Endothelial cell of umbilical vein (primary cell): ENCODE measurements around the gene CLDN14. TPM values are rescaled to one million over a fixed set of nuclear protein-coding genes. Genes with fewer than 3 reads are reported as not detected.

Source experiments
- BruUV-seq: library from RNA; stranded (reverse); fragments of 400-500 nt; replicated peaks from 2 replicates; lab custom pipeline; 2021; lab: Mats Ljungman, UMichigan
- CTCF ChIA-PET: fragments of 300-600, 350-600 bp; sonication (Branson Sonifier 250); formaldehyde crosslinking; loops from one replicate; lab custom pipeline; 2021; ENCODE audit warnings: antibody characterized with exemption, inconsistent platforms; lab: Charles Lee
- POLR2A ChIA-PET: fragments of 300-600, 350-600 bp; sonication (Branson Sonifier 250); formaldehyde crosslinking; loops from one replicate; lab custom pipeline; 2021; ENCODE audit warnings: antibody characterized with exemption, inconsistent platforms; lab: Charles Lee
- DNase-seq: peaks from one replicate; pipeline ENCODE4 v3.0.0-alpha.2; 2011; ENCODE audit warnings: low read depth, low spot score
- FAIRE-seq: peaks from 2 replicates; lab custom pipeline; 2011; peaks lifted over from hg19 to GRCh38; lab: Jason Lieb, UNC
- H2AFZ ChIP-seq: 2 replicates; pipeline ENCODE4 v1.6.0; 2012; ENCODE audit warnings: low read depth, low read length, control low read depth, inconsistent platforms
- H3K27ac ChIP-seq: 2 replicates; pipeline ENCODE4 v1.5.1; 2011; ENCODE audit warnings: low read depth, mild to moderate bottlenecking, control low read depth, low read length, moderate library complexity; ENCODE audit not compliant: insufficient read depth
- H3K27me3 ChIP-seq, 2 experiments: 2 replicates each; pipeline versions ENCODE4 v1.6.0 to v1.6.1; 2011; ENCODE audit warnings: low read length in 2 of 2, mixed read lengths in 1 of 2; ENCODE audit not compliant: control insufficient read depth in 2 of 2, insufficient read depth in 2 of 2
- H3K36me3 ChIP-seq, 2 experiments: 2 replicates in 1 of 2; 3 replicates in 1 of 2; pipeline ENCODE4 v1.5.1; 2011; ENCODE audit warnings: low read length in 2 of 2, mild to moderate bottlenecking in 1 of 2, moderate library complexity in 1 of 2; ENCODE audit not compliant: control insufficient read depth in 2 of 2, insufficient read depth in 2 of 2; ENCODE audit errors: extremely low read depth in 1 of 2
- H3K4me1 ChIP-seq: 3 replicates; pipeline ENCODE4 v1.5.1; 2011; ENCODE audit warnings: mild to moderate bottlenecking, low read length; ENCODE audit not compliant: control insufficient read depth, insufficient read depth; ENCODE audit errors: extremely low read depth
- H3K4me2 ChIP-seq: 2 replicates; pipeline ENCODE4 v1.6.1; 2011; ENCODE audit warnings: low read length, control low read depth, mixed read lengths; ENCODE audit not compliant: insufficient read depth
- H3K4me3 ChIP-seq, 3 experiments: fragments of 200-600 bp in 1 of 3; sonication (generic), shearing (Covaris generic) in 1 of 3; replicated peaks in 1 of 3; 2 replicates each; pipeline ENCODE4 v1.5.1; 2011 to 2016; ENCODE audit warnings: control low read depth in 3 of 3, low read length in 3 of 3, mild to moderate bottlenecking in 2 of 3, inconsistent platforms in 1 of 3, low read depth in 1 of 3, moderate library complexity in 1 of 3; ENCODE audit not compliant: insufficient read depth in 1 of 3
- H3K79me2 ChIP-seq: 2 replicates; pipeline ENCODE4 v1.6.0; 2012; ENCODE audit warnings: low read length, inconsistent platforms; ENCODE audit not compliant: control insufficient read depth, insufficient read depth
- H3K9ac ChIP-seq: replicated peaks from 2 replicates; pipeline ENCODE3; 2011; ENCODE audit warnings: low read length, control low read depth; ENCODE audit not compliant: insufficient read depth; ENCODE audit errors: extremely low read depth
- H3K9me1 ChIP-seq: replicated peaks from 3 replicates; pipeline ENCODE4 v1.6.0; 2011; ENCODE audit warnings: mild to moderate bottlenecking, low read length; ENCODE audit not compliant: control insufficient read depth, insufficient read depth; ENCODE audit errors: extremely low read depth
- H3K9me3 ChIP-seq: replicated peaks from 2 replicates; pipeline ENCODE4 v1.5.1; 2012; ENCODE audit warnings: low read length, inconsistent platforms; ENCODE audit not compliant: control insufficient read depth, insufficient read depth
- H4K20me1 ChIP-seq: replicated peaks from 2 replicates; pipeline ENCODE3; 2011; ENCODE audit warnings: mild to moderate bottlenecking, low read length; ENCODE audit not compliant: control insufficient read depth, insufficient read depth; ENCODE audit errors: extremely low read depth
- EZH2 ChIP-seq: IDR thresholded peaks from 2 replicates; pipeline ENCODE4 v1.6.1; 2012; ENCODE audit warnings: borderline replicate concordance, low read depth, mild to moderate bottlenecking, moderate library complexity, low read length, inconsistent platforms; ENCODE audit not compliant: severe bottlenecking
- FOS ChIP-seq: IDR thresholded peaks from 2 replicates; pipeline ENCODE4 v1.6.1; 2011; ENCODE audit warnings: mild to moderate bottlenecking, low read length, moderate library complexity, borderline replicate concordance; ENCODE audit not compliant: insufficient read depth
- GATA2 ChIP-seq: IDR thresholded peaks from 2 replicates; pipeline ENCODE4 v1.7.0; 2011; ENCODE audit warnings: low read depth, mild to moderate bottlenecking, moderate library complexity, mixed read lengths, low read length; ENCODE audit not compliant: insufficient read length, insufficient read depth
- JUN ChIP-seq: IDR thresholded peaks from 2 replicates; pipeline ENCODE4 v1.6.1; 2011; ENCODE audit warnings: borderline replicate concordance, low read depth; ENCODE audit not compliant: insufficient read length, insufficient read depth
- MAX ChIP-seq: IDR thresholded peaks from 2 replicates; pipeline ENCODE4 v1.6.1; 2011; ENCODE audit not compliant: insufficient read depth, insufficient read length
- MYC ChIP-seq: IDR thresholded peaks from one replicate; pipeline ENCODE4 v1.6.1; 2011; ENCODE audit warnings: mild to moderate bottlenecking, low read depth, low read length
- POLR2A ChIP-seq: IDR thresholded peaks from 2 replicates; pipeline ENCODE4 v1.6.1; 2012; ENCODE audit warnings: low read depth, mild to moderate bottlenecking, control low read depth, low read length
- POLR2AphosphoS5 ChIP-seq: IDR thresholded peaks from 2 replicates; pipeline ENCODE4 v1.6.1; 2012; ENCODE audit warnings: low read depth, mild to moderate bottlenecking, control low read depth, low read length, moderate library complexity; ENCODE audit not compliant: insufficient read depth
- dilution Hi-C: fragments of 300-500 bp; cut with MboI; formaldehyde crosslinking; loops from one replicate; pipeline ENCODE4 v1.15.0; 2019; ENCODE audit warnings: low sequenced_read_pairs; ENCODE audit not compliant: extremely low pct_ligation_motif_present
- intact Hi-C: fragments of 100-400 bp; cut with micrococcal nuclease; formaldehyde crosslinking; loops from one replicate; pipeline ENCODE4 v1.10.0; 2022
- polyA plus RNA-seq, 4 experiments: library from polyadenylated mRNA; depleted of rRNA in 3 of 4; stranded (reverse) in 3 of 4; unstranded in 1 of 4; fragments of >200 nt; gene quantifications; 2 replicates each; pipeline versions ENCODE4 v1.2.1 to v1.2.3, GENCODE V29; 2011 to 2012; ENCODE audit warnings: missing spikeins in 1 of 4
- total RNA-seq: library from RNA; stranded (reverse); gene quantifications from 2 replicates; pipeline ENCODE4 v1.2.3, GENCODE V29; 2021
- TF ChIP-seq, protein P1 (sequence below), 2 donors: IDR thresholded peaks; 1 replicate in 1 of 2; 2 replicates in 1 of 2; pipeline ENCODE4 v1.5.1; 2011; ENCODE audit warnings: low read length in 2 of 2, mild to moderate bottlenecking in 2 of 2, moderate library complexity in 2 of 2, control low read depth in 1 of 2, inconsistent platforms in 1 of 2, low read depth in 1 of 2; ENCODE audit not compliant: insufficient read depth in 1 of 2; ENCODE audit errors: extremely low read depth in 1 of 2

CLDN14 gene
- total and polyA plus RNA-seq, 2 donors (not counting 3 experiments of a cell fraction or from before 2014, with no cell fraction given): 1.0 to 2.5 TPM

DNA sequence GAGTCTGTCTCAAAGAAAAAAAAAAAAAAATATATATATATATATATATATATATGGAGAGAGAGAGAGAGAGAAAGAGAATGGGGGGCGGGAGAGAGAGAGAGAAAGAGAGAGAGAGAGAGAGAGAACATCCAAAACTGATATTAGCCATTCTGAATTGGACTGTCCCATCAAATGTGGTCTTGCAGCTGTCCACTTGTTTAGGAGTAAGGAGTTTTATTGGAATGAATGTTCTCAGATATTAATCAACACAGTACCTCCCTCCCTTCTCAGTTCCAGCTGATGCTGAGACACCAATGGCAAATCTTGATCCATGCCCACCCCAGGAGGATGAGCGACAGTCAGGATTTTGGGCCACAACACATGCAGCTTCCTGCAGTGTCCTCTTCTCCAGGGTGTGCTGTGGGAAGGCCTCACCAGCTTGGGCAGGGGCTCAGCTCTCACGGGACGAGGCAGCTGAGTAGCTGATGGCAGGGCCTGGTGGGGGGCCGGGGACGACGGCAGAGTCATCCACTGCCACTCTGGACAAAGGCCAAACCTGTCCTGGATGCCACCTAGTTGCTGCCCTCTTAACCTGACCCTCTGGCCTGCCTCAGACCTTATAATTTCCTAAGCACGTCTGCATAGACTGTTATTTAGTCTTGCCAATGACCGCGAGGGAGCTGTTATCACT lies 9.3 kb upstream of the CLDN14 start:
- ChIA-PET POLR2A (no interaction called here), CTCF (interaction anchor here (0.9 to 1.5 kb wide), 3 partner anchors 10 to 67 kb away, joined by 3 to 5 read pairs (median 4); no protein-coding TSS in a partner anchor)
- TF ChIP-seq GATA2 (no peak), EZH2 (no peak), MYC (no peak), FOS (no peak), POLR2AphosphoS5 (no peak), POLR2A (no peak), MAX (no peak), JUN (no peak)
- TF ChIP-seq, protein P1, sequence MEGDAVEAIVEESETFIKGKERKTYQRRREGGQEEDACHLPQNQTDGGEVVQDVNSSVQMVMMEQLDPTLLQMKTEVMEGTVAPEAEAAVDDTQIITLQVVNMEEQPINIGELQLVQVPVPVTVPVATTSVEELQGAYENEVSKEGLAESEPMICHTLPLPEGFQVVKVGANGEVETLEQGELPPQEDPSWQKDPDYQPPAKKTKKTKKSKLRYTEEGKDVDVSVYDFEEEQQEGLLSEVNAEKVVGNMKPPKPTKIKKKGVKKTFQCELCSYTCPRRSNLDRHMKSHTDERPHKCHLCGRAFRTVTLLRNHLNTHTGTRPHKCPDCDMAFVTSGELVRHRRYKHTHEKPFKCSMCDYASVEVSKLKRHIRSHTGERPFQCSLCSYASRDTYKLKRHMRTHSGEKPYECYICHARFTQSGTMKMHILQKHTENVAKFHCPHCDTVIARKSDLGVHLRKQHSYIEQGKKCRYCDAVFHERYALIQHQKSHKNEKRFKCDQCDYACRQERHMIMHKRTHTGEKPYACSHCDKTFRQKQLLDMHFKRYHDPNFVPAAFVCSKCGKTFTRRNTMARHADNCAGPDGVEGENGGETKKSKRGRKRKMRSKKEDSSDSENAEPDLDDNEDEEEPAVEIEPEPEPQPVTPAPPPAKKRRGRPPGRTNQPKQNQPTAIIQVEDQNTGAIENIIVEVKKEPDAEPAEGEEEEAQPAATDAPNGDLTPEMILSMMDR (IDR thresholded peaks at IDR 0.05; ENCODE audit: extremely low read depth in 1 of 2, insufficient read depth in 1 of 2, low read depth in 1 of 2, low read length in 2 of 2): no peak
- H3K4me3 ChIP-seq: no peak overlapping the region
- no peak overlapping the region for H3K27ac ChIP-seq
- H3K4me1 ChIP-seq: peaks cover 5% of the 10 kb centered on the region
- intact Hi-C loops: no loop called here
- H3K79me2 ChIP-seq: no peaks in the 10 kb centered on the region
- no peak overlapping the region for H3K9ac ChIP-seq
- H3K9me3 ChIP-seq: no peaks in the 10 kb centered on the region
- H3K4me2 ChIP-seq: no peak overlapping the region
- DNase-seq (no peak), FAIRE-seq (no peak)
- no TSS peak for BruUV-seq
- H3K9me1 ChIP-seq: no peaks in the 10 kb centered on the region
- H2AFZ ChIP-seq: no peak overlapping the region
- H4K20me1 ChIP-seq: no peaks in the 10 kb centered on the region
- no peaks in the 10 kb centered on the region for H3K36me3 ChIP-seq
- dilution Hi-C loops: no loop called here
- no peaks in the 10 kb centered on the region for H3K27me3 ChIP-seq
